Measurements from ENCODE around the gene C2CD4A. TPM values are rescaled to one million over a fixed set of nuclear protein-coding genes. Genes with fewer than 3 reads are reported as not detected.

Gene C2CD4A
- total RNA-seq, 2 experiments from 2014 or later = not detected

- Mint-ChIP-seq H3K27me3 (no peaks in the 10 kb centered on the region), H3K9me3 (peaks cover 4% of the 10 kb centered on the region), H3K27ac (no peak overlapping the region), H3K36me3 (ENCODE audit: low read depth) (peaks cover 9% of the 10 kb centered on the region), H3K4me3 (no peak overlapping the region), H3K4me1 (peaks cover 33% of the 10 kb centered on the region)
- DNase-seq = no peak
- CTCF ChIA-PET = interaction anchor here (1.1 kb wide), 1 partner anchor 9 kb away, joined by 5 read pairs; the partner anchor contains the start of gene VPS13C
- POLR2A ChIA-PET = no interaction called here
Measured at GRCh38 chr15:62051166-62051565, 15.6 kb upstream of the C2CD4A start.

- POLR2A ChIA-PET = no interaction called here
- Mint-ChIP-seq H3K4me1 (peaks cover 29% of the 10 kb centered on the region), H3K4me3 (no peak overlapping the region), H3K36me3 (ENCODE audit: low read depth) (peaks cover 13% of the 10 kb centered on the region), H3K9me3 (peaks cover 4% of the 10 kb centered on the region), H3K27ac (no peak overlapping the region), H3K27me3 (no peaks in the 10 kb centered on the region)
- CTCF ChIA-PET = interaction anchor here (0.8 kb wide), 1 partner anchor 34 kb away, joined by 3 read pairs; no protein-coding TSS in a partner anchor
- no peak for DNase-seq
Measured at GRCh38 chr15:62052713-62053112, 14.1 kb upstream of the C2CD4A start.

GRCh38 chr15:62053439-62054085 lies 13.2 kb upstream of the C2CD4A start:
- POLR2A ChIA-PET = no interaction called here
- CTCF ChIA-PET = no interaction called here
- Mint-ChIP-seq H3K4me3 (no peak overlapping the region), H3K36me3 (ENCODE audit: low read depth) (peaks cover 13% of the 10 kb centered on the region), H3K4me1 (peaks cover 34% of the 10 kb centered on the region), H3K9me3 (peaks cover 4% of the 10 kb centered on the region), H3K27ac (no peak overlapping the region), H3K27me3 (no peaks in the 10 kb centered on the region)
- no peak for DNase-seq

- Mint-ChIP-seq H3K27ac (no peak overlapping the region), H3K27me3 (no peaks in the 10 kb centered on the region), H3K36me3 (ENCODE audit: low read depth) (peaks cover 7% of the 10 kb centered on the region), H3K4me1 (peaks cover 40% of the 10 kb centered on the region), H3K9me3 (peaks cover 2% of the 10 kb centered on the region), H3K4me3 (no peak overlapping the region)
- POLR2A ChIA-PET = no interaction called here
- CTCF ChIA-PET = interaction anchor here (0.7 kb wide), 1 partner anchor 51 kb away, joined by 3 read pairs; no protein-coding TSS in a partner anchor
- DNase-seq = no peak
Measured at GRCh38 chr15:62054979-62055378, 11.8 kb upstream of the C2CD4A start.

GRCh38 chr15:62057341-62057980 lies 9.3 kb upstream of the C2CD4A start:
- POLR2A ChIA-PET = no interaction called here

GRCh38 chr15:62058327-62059028 lies 8.3 kb upstream of the C2CD4A start:
- H3K27me3 Mint-ChIP-seq = peaks cover 12% of the 10 kb centered on the region
- no peak for DNase-seq
- peak overlapping the region; percentile 87 for H3K4me3 Mint-ChIP-seq
- CTCF ChIA-PET = interaction anchor here (4.1 kb wide), 1 partner anchor 18 kb away, joined by 19 read pairs; no protein-coding TSS in a partner anchor
- H3K27ac Mint-ChIP-seq = peak overlapping the region; percentile 66
- POLR2A ChIA-PET = no interaction called here
- peaks cover 4% of the 10 kb centered on the region for H3K36me3 Mint-ChIP-seq (ENCODE audit: low read depth)
- H3K4me1 Mint-ChIP-seq = peaks cover 50% of the 10 kb centered on the region
- no peaks in the 10 kb centered on the region for H3K9me3 Mint-ChIP-seq

More at GRCh38 chr15:62057341-62057980, 9.3 kb upstream of the C2CD4A start:
- no peak for DNase-seq
- CTCF ChIA-PET = no interaction called here
- H3K9me3 Mint-ChIP-seq = no peaks in the 10 kb centered on the region
- H3K4me1 Mint-ChIP-seq = peaks cover 55% of the 10 kb centered on the region
- H3K36me3 Mint-ChIP-seq (ENCODE audit: low read depth) = peaks cover 4% of the 10 kb centered on the region
- peaks cover 5% of the 10 kb centered on the region for H3K27me3 Mint-ChIP-seq
- no peak overlapping the region for H3K4me3 Mint-ChIP-seq
- no peak overlapping the region for H3K27ac Mint-ChIP-seq

- POLR2A ChIA-PET = no interaction called here
- Mint-ChIP-seq H3K27ac (peak overlapping the region; percentile 97), H3K4me3 (peak overlapping the region; percentile 87), H3K27me3 (peaks cover 18% of the 10 kb centered on the region), H3K36me3 (ENCODE audit: low read depth) (peaks cover 4% of the 10 kb centered on the region), H3K9me3 (no peaks in the 10 kb centered on the region), H3K4me1 (peaks cover 44% of the 10 kb centered on the region)
- DNase-seq = no peak
- CTCF ChIA-PET = interaction anchor here (0.7 to 4.1 kb wide), 3 partner anchors 17 to 187 kb away, joined by 4 to 19 read pairs (median 4); no protein-coding TSS in a partner anchor
Measured at GRCh38 chr15:62059108-62059815, 7.5 kb upstream of the C2CD4A start.

- CTCF ChIA-PET = interaction anchor here (0.7 to 4.1 kb wide), 15 partner anchors 9 to 202 kb away, joined by 3 to 19 read pairs (median 4); no protein-coding TSS in a partner anchor
- Mint-ChIP-seq H3K4me3 (peak overlapping the region; percentile 87), H3K27me3 (peaks cover 20% of the 10 kb centered on the region), H3K27ac (peak overlapping the region; percentile 97), H3K36me3 (ENCODE audit: low read depth) (peaks cover 4% of the 10 kb centered on the region), H3K4me1 (peaks cover 39% of the 10 kb centered on the region), H3K9me3 (no peaks in the 10 kb centered on the region)
- POLR2A ChIA-PET = interaction anchor here (0.6 kb wide), 1 partner anchor 30 kb away, joined by 4 read pairs; no protein-coding TSS in a partner anchor
- DNase-seq = peak; percentile 81
Measured at GRCh38 chr15:62059816-62060112, 7.0 kb upstream of the C2CD4A start.

GRCh38 chr15:62060113-62060895 lies 6.5 kb upstream of the C2CD4A start, which contains the start of gene VPS13C:
Gene VPS13C, minus strand, starts transcription at chr15:62060447. Its CDS starts 73 bp downstream, at chr15:62060374.
- ChIA-PET POLR2A (interaction anchor here (0.5 to 0.6 kb wide), 2 partner anchors 11 to 31 kb away, joined by 3 to 4 read pairs; no protein-coding TSS in a partner anchor), CTCF (interaction anchor here (0.6 to 4.1 kb wide), 25 partner anchors 8 to 226 kb away, joined by 3 to 19 read pairs (median 4); no protein-coding TSS in a partner anchor)
- Mint-ChIP-seq H3K36me3 (ENCODE audit: low read depth) (peaks cover 4% of the 10 kb centered on the region), H3K27me3 (peaks cover 22% of the 10 kb centered on the region), H3K4me3 (peak within 1 kb of the TSS; percentile 87), H3K9me3 (no peaks in the 10 kb centered on the region), H3K27ac (peak within 1 kb of the TSS; percentile 97), H3K4me1 (peaks cover 38% of the 10 kb centered on the region)
- peak; percentile 91 for DNase-seq

- Mint-ChIP-seq H3K27me3 (peaks cover 25% of the 10 kb centered on the region), H3K27ac (peak overlapping the region; percentile 97), H3K4me1 (peaks cover 35% of the 10 kb centered on the region), H3K4me3 (peak overlapping the region; percentile 87), H3K36me3 (ENCODE audit: low read depth) (peaks cover 4% of the 10 kb centered on the region), H3K9me3 (no peaks in the 10 kb centered on the region)
- ChIA-PET POLR2A (no interaction called here), CTCF (interaction anchor here (0.8 to 4.1 kb wide), 23 partner anchors 8 to 227 kb away, joined by 3 to 19 read pairs (median 4); no protein-coding TSS in a partner anchor)
- DNase-seq = no peak
Measured at GRCh38 chr15:62060896-62061280, 5.9 kb upstream of the C2CD4A start.

- H3K4me1 Mint-ChIP-seq = peaks cover 40% of the 10 kb centered on the region
- no peak overlapping the region for H3K27ac Mint-ChIP-seq
- H3K9me3 Mint-ChIP-seq = no peaks in the 10 kb centered on the region
- no peak overlapping the region for H3K4me3 Mint-ChIP-seq
- no peak for DNase-seq
- ChIA-PET CTCF (interaction anchor here (1.0 to 1.5 kb wide), 3 partner anchors 48 to 230 kb away, joined by 3 to 4 read pairs (median 3); no protein-coding TSS in a partner anchor), POLR2A (no interaction called here)
- peaks cover 47% of the 10 kb centered on the region for H3K27me3 Mint-ChIP-seq
- no peaks in the 10 kb centered on the region for H3K36me3 Mint-ChIP-seq (ENCODE audit: low read depth)
Measured at GRCh38 chr15:62063825-62064635, 2.7 kb upstream of the C2CD4A start.

All from activated CD4-positive, alpha-beta T cell treated with anti-CD3 and anti-CD28 coated beads, Interleukin-2, amount 10 ng/mL, durations not matched to agents 7 days and 5 days (primary cell).